ENCODE data around the gene ANKMY1.

The ANKMY1 gene

GRCh38 chr2:240532031-240532775 lies 25.6 kb downstream of the ANKMY1 start:
- Histone ChIP-seq H3K4me3 (ENCODE audit: insufficient read length, low read depth) (no peak overlapping the region), H3K9ac (ENCODE audit: insufficient read length, low read depth) (no peak overlapping the region), H3K9me3 (ENCODE audit: insufficient read depth, low read length) (peaks cover 45% of the 10 kb centered on the region), H3K36me3 (ENCODE audit: insufficient read depth, insufficient read length, low read length) (peaks cover 20% of the 10 kb centered on the region), H3K27me3 (ENCODE audit: insufficient read depth, insufficient read length) (no peaks in the 10 kb centered on the region), H3K4me1 (ENCODE audit: insufficient read depth, insufficient read length) (no peaks in the 10 kb centered on the region)
- TF ChIP-seq SUZ12 (IDR thresholded peaks at IDR 0.05; ENCODE audit: extremely low read depth, insufficient read depth, insufficient read length) (no peak), ZNF274 (IDR thresholded peaks at IDR 0.05; ENCODE audit: low read depth, low read length) (no peak), YY1 (IDR thresholded peaks at IDR 0.05; ENCODE audit: insufficient read depth, insufficient read length) (no peak)
- DNase-seq (ENCODE audit: low read depth, low spot score) = no peak

GRCh38 chr2:240531038-240531437 lies 26.8 kb downstream of the ANKMY1 start:
- TF ChIP-seq SUZ12 (IDR thresholded peaks at IDR 0.05; ENCODE audit: extremely low read depth, insufficient read depth, insufficient read length) = no peak
- TF ChIP-seq YY1 (IDR thresholded peaks at IDR 0.05; ENCODE audit: insufficient read depth, insufficient read length) = no peak
- no peak for TF ChIP-seq ZNF274 (IDR thresholded peaks at IDR 0.05; ENCODE audit: low read depth, low read length)
- no peak overlapping the region for H3K9ac ChIP-seq (ENCODE audit: insufficient read length, low read depth)
- H3K4me1 ChIP-seq (ENCODE audit: insufficient read depth, insufficient read length) = no peaks in the 10 kb centered on the region
- H3K4me3 ChIP-seq (ENCODE audit: insufficient read length, low read depth) = no peak overlapping the region
- DNase-seq (ENCODE audit: low read depth, low spot score) = no peak
- peaks cover 26% of the 10 kb centered on the region for H3K36me3 ChIP-seq (ENCODE audit: insufficient read depth, insufficient read length, low read length)
- H3K9me3 ChIP-seq (ENCODE audit: insufficient read depth, low read length) = peaks cover 52% of the 10 kb centered on the region
- H3K27me3 ChIP-seq (ENCODE audit: insufficient read depth, insufficient read length) = no peaks in the 10 kb centered on the region

- no peak for DNase-seq (ENCODE audit: low read depth, low spot score)
- no peaks in the 10 kb centered on the region for H3K4me1 ChIP-seq (ENCODE audit: insufficient read depth, insufficient read length)
- peaks cover 61% of the 10 kb centered on the region for H3K9me3 ChIP-seq (ENCODE audit: insufficient read depth, low read length)
- H3K4me3 ChIP-seq (ENCODE audit: insufficient read length, low read depth) = no peak overlapping the region
- TF ChIP-seq SUZ12 (IDR thresholded peaks at IDR 0.05; ENCODE audit: extremely low read depth, insufficient read depth, insufficient read length) (no peak), ZNF274 (IDR thresholded peaks at IDR 0.05; ENCODE audit: low read depth, low read length) (no peak), YY1 (IDR thresholded peaks at IDR 0.05; ENCODE audit: insufficient read depth, insufficient read length) (no peak)
- no peak overlapping the region for H3K9ac ChIP-seq (ENCODE audit: insufficient read length, low read depth)
- H3K27me3 ChIP-seq (ENCODE audit: insufficient read depth, insufficient read length) = no peaks in the 10 kb centered on the region
- H3K36me3 ChIP-seq (ENCODE audit: insufficient read depth, insufficient read length, low read length) = peaks cover 34% of the 10 kb centered on the region
Measured at GRCh38 chr2:240530181-240530580, 27.6 kb downstream of the ANKMY1 start.

GRCh38 chr2:240529344-240529999 lies 28.3 kb downstream of the ANKMY1 start:
- Histone ChIP-seq H3K4me1 (ENCODE audit: insufficient read depth, insufficient read length) (no peaks in the 10 kb centered on the region), H3K4me3 (ENCODE audit: insufficient read length, low read depth) (no peak overlapping the region), H3K36me3 (ENCODE audit: insufficient read depth, insufficient read length, low read length) (peaks cover 37% of the 10 kb centered on the region), H3K9ac (ENCODE audit: insufficient read length, low read depth) (no peak overlapping the region), H3K9me3 (ENCODE audit: insufficient read depth, low read length) (peaks cover 68% of the 10 kb centered on the region), H3K27me3 (ENCODE audit: insufficient read depth, insufficient read length) (no peaks in the 10 kb centered on the region)
- TF ChIP-seq SUZ12 (IDR thresholded peaks at IDR 0.05; ENCODE audit: extremely low read depth, insufficient read depth, insufficient read length) (no peak), YY1 (IDR thresholded peaks at IDR 0.05; ENCODE audit: insufficient read depth, insufficient read length) (no peak), ZNF274 (IDR thresholded peaks at IDR 0.05; ENCODE audit: low read depth, low read length) (no peak)
- no peak for DNase-seq (ENCODE audit: low read depth, low spot score)

GRCh38 chr2:240528406-240529040 lies 29.3 kb downstream of the ANKMY1 start:
- Histone ChIP-seq H3K4me3 (ENCODE audit: insufficient read length, low read depth) (no peak overlapping the region), H3K9ac (ENCODE audit: insufficient read length, low read depth) (no peak overlapping the region), H3K9me3 (ENCODE audit: insufficient read depth, low read length) (peaks cover 68% of the 10 kb centered on the region), H3K4me1 (ENCODE audit: insufficient read depth, insufficient read length) (no peaks in the 10 kb centered on the region), H3K36me3 (ENCODE audit: insufficient read depth, insufficient read length, low read length) (peaks cover 47% of the 10 kb centered on the region), H3K27me3 (ENCODE audit: insufficient read depth, insufficient read length) (no peaks in the 10 kb centered on the region)
- no peak for DNase-seq (ENCODE audit: low read depth, low spot score)
- TF ChIP-seq SUZ12 (IDR thresholded peaks at IDR 0.05; ENCODE audit: extremely low read depth, insufficient read depth, insufficient read length) (no peak), ZNF274 (IDR thresholded peaks at IDR 0.05; ENCODE audit: low read depth, low read length) (no peak), YY1 (IDR thresholded peaks at IDR 0.05; ENCODE audit: insufficient read depth, insufficient read length) (no peak)

GRCh38 chr2:240527153-240527750 lies 30.5 kb downstream of the ANKMY1 start:
- Histone ChIP-seq H3K36me3 (ENCODE audit: insufficient read depth, insufficient read length, low read length) (peaks cover 60% of the 10 kb centered on the region), H3K9ac (ENCODE audit: insufficient read length, low read depth) (no peak overlapping the region), H3K9me3 (ENCODE audit: insufficient read depth, low read length) (peaks cover 68% of the 10 kb centered on the region), H3K27me3 (ENCODE audit: insufficient read depth, insufficient read length) (no peaks in the 10 kb centered on the region), H3K4me3 (ENCODE audit: insufficient read length, low read depth) (no peak overlapping the region), H3K4me1 (ENCODE audit: insufficient read depth, insufficient read length) (no peaks in the 10 kb centered on the region)
- TF ChIP-seq YY1 (IDR thresholded peaks at IDR 0.05; ENCODE audit: insufficient read depth, insufficient read length) = no peak
- no peak for TF ChIP-seq SUZ12 (IDR thresholded peaks at IDR 0.05; ENCODE audit: extremely low read depth, insufficient read depth, insufficient read length)
- no peak for TF ChIP-seq ZNF274 (IDR thresholded peaks at IDR 0.05; ENCODE audit: low read depth, low read length)
- DNase-seq (ENCODE audit: low read depth, low spot score) = no peak

Measured in NT2/D1 (cell line).